Renal cortical epithelial cell (primary cell): ENCODE results near the gene RSPO3. TPM values are rescaled to one million over a fixed set of nuclear protein-coding genes. Genes with fewer than 3 reads are reported as not detected.
"Not testable (repeated sequence)": the region's sequence is repeated elsewhere in the genome, so short reads cannot be mapped to it uniquely, and the experiment has no call there.

ENCODE experiments used
- DNase-seq: peaks from one replicate; pipeline ENCODE4 v3.0.0-alpha.2; 2011; ENCODE audit warnings: low read depth
- total RNA-seq: library from RNA; depleted of rRNA; stranded (reverse); fragments of >200 nt; gene quantifications from 2 replicates; pipeline ENCODE4 v1.2.3, GENCODE V29; 2014

Gene RSPO3
- total RNA-seq, 1 donor from 2014 or later = 0.55 TPM

- DNase-seq = no peak
These were observed 85.8 kb downstream of the RSPO3 start for GRCh38 chr6:127204281-127204680.

DNA sequence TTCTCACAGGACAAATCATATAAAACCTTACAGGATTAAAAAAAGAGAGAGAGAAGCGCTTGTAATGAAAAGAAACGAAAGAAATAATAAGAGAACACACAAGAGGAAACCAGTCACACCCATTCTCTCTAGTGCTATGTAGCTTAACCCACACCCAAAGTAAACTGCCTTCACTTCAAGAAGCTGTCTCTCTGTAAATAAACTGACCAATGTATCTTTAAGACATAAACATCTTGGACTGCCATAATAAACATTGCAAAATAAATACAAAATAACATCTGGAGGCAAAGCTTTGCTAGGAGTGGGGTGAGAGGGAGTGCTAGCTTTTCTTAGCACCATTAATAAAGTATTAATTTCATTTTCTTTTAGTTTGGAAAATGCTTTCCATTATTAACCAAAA lies 86.6 kb downstream of the RSPO3 start:
- DNase-seq = no peak

GRCh38 chr6:127206531-127207095 lies 88.1 kb downstream of the RSPO3 start:
- DNase-seq = no peak

DNA sequence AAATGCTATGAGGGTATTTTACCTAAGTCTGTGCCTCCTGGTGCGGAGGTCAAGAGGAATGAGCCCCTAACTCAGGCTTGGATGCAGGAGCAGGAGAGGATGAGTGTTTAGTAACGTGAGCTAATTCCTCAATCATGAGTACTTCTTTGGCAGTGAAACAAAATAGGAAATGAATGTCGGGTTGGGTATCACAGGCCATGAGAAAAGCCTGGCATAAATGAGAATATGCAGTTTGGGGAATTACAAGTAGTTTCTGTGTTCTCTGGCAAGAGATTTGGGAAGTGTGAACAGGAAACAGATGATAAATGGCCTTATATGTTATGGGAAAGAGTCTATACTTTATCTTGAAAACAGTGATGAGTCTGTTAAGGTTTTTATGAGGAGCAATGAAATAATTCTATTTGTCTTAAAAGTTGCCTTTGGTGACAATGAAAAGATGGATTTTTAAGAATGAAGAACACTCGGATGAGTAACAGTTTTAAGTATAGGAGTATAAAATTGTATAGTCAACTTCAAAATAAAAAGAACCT lies 89.2 kb downstream of the RSPO3 start:
- no peak for DNase-seq

GRCh38 chr6:127210725-127211124 lies 92.3 kb downstream of the RSPO3 start:
- DNase-seq = no peak

GRCh38 chr6:127212376-127212775 lies 93.9 kb downstream of the RSPO3 start:
- no peak for DNase-seq

DNA sequence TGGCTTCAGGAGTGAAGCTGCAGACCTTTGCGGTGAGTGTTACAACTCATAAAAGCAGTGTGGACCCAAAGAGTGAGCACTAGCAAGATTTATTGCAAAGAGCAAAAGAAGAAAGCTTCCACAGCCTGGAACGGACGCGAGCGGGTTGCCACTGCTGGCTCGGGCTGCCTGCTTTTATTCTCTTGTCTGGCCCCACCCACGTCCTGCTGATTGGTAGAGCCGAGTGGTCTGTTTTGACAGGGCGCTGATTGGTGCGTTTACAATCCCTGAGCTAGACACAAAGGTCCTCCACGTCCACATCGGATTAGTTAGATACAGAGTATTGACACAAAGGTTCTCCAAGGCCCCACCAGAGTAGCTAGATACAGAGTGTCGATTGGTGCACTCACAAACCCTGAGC lies 95.6 kb downstream of the RSPO3 start:
- DNase-seq = not testable (repeated sequence)

DNA sequence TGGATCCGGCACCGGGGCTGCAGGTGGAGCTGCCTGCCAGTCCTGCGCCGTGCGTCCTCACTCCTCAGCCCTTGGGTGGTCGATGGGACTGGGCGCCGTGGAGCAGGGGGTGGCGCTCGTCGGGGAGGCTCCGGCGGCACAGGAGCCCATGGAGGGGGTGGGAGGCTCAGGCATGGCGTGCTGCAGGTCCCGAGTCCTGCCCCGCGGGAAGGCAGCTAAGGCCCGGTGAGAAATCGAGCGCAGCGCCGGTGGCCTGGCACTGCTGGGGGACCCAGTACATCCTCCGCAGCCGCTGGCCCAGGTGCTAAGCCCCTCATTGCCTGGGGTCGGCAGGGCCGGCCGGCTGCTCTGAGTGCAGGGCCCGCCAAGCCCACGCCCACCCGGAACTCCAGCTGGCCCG lies 96.1 kb downstream of the RSPO3 start:
- DNase-seq = not testable (repeated sequence)

- peak; percentile 72 for DNase-seq
These were observed 97.5 kb downstream of the RSPO3 start for GRCh38 chr6:127215931-127216330.

DNA sequence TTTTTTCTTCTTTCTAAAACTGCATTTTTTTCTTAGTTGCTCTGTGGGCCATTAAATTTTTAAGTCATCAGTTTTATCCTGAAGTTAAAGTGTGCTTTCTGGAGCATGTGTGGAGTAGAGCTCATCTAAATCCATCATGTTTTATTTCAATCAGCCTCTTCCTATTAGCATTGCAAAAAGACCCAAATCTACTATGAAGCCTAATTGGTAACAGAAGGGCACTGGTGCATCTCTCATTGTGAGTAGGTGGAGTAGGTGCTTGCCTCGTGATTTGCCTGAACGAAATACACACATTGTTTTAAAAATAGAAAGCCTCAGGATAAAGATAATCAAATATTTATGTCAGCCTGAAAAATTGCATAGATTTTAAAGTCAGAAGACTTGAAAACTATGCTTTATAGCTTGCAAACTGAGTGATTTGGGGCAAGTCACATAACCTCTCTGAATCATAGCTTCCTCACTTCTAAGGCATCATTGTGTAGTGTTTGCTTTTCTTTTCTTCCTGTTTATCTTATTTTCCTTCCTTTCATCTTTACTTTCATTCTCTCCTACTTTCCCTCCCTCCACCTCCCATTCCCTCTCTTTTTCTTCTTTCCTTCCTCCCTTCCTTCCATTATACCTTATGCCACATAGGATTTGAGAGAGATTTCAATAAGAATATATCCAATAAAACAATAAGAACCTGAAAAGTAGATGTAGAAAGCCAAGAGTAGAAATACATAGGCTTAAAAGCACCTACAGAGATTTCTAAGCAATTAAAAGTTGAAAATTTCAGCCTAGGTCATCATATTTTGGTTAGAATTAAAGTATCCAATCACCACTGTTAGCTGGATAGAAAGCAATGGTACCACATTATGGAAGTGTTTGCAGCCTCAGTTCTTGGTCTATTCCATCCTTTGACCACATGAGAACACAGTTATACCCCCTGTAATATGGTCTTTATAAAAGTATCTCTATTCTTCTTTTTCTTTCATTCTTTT lies 98.6 kb downstream of the RSPO3 start:
- no peak for DNase-seq

DNA sequence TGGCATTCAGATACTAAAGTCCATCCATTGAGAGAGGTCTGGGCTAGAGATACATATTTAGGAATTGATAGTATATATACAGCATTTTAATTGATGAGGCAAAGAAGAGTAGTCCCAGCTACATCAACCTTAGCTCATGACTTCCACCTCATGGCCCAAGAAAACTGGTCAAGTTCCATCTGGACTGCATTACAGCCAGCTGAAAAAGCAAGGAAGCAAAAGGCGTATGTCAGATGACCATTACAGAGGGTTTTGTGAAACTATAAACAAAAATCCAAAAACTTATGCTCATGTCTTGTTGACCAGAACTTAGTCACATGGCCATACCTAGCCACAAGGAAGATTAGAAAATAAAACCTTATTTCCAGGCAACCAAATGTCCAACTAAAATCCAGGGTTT lies 101.4 kb downstream of the RSPO3 start:
- DNase-seq = no peak

DNA sequence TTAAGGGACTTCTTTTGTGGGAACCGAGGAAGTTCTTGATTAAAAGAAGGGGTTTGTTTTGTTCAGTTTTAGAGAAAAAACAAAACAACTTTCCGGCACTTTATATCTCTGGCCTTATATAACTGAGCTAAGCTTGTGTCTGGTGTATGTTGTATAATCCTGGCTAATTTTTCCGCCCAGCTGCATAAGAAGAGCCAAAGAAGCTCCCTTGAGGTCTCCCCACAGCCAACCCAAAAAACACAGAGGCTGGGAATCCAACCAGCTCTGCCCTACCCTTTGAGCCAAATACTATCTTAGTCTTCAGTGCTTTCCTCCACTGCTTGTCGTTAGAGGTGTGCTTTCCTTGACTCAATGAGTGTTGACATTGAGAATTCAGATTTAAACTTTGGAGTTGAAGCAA lies 102.7 kb downstream of the RSPO3 start:
- DNase-seq = no peak

DNA sequence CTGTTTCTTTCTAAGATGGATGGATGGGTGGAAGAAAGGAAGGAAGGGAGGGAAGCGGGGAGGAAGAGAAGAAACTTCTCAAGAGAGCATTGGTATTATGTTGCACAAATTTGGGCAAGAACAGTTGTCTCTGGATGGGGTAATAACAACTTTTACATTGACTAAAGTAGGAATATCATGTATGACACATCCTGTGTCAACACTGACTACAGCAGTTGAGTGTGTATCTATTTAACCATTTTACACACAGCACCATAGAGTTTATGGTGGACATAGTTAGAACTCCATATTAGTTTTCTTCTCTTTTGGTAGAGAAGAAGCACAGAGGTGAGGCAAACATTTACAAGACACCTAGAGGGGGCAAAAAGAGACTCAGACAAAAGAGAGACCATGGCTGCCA lies 103.9 kb downstream of the RSPO3 start:
- no peak for DNase-seq

DNA sequence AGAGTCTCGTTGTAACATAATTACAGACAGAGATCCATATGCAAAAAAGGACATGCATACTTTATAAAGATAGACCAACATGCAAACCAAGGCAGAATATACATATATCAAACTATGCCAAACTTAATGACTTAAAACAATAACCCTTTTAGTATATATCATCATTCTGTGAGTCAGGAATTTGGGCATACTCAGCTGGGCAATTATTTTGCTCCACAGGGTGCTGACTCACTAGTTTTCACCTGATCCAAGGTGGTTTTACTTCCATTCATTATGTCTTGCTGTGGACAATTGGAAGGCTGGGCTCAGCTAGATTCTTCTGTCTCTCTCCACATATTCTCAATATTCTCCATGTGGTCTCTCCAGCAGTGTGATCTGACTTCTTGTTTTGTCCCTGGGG lies 107.0 kb downstream of the RSPO3 start:
- DNase-seq = peak; percentile 26

GRCh38 chr6:127233819-127234218 lies 115.3 kb downstream of the RSPO3 start:
- not testable (repeated sequence) for DNase-seq

DNA sequence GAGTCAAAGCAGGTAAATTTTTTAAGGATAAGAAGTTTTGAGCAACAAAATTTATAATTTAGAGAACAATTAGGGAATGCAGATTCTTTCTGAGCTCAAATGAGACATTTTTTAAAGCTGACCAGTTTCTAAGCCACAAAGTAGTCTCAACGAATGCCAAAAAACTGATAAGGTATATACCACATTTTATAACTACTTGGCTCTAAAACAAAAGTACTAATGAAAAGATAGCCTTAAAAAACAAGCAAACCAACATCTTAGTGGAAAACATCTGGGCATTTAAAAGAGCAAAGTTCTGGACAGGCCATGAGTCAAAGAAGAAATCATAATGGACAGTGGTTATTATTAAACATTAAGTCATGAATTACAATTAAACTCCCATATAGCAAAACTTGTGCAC lies 125.0 kb downstream of the RSPO3 start:
- no peak for DNase-seq

Other genes with a start within 250 kb of the RSPO3 start
- gene RNF146, start 148.2 kb downstream of the RSPO3 start, total RNA-seq = 36.8 and 59.7 TPM in 2 replicates
- gene ECHDC1, start 224.9 kb downstream of the RSPO3 start, total RNA-seq = 80.1 and 94.8 TPM in 2 replicates